GM19452 (cell line): Measurements from ENCODE around the gene CD8A.

Source experiments
- ATAC-seq: cut with Tn5 transposase; IDR thresholded peaks from one replicate; pipeline ENCODE4 v1.9.1; 2021; ENCODE audit not compliant: unreplicated experiment

The CD8A gene

GRCh38 chr2:86809481-86810121, 18.9 kb upstream of the CD8A start:
- ATAC-seq, result no peak

- peak; percentile 92 for ATAC-seq
These were observed 17.8 kb upstream of the CD8A start for GRCh38 chr2:86808315-86809161.

DNA sequence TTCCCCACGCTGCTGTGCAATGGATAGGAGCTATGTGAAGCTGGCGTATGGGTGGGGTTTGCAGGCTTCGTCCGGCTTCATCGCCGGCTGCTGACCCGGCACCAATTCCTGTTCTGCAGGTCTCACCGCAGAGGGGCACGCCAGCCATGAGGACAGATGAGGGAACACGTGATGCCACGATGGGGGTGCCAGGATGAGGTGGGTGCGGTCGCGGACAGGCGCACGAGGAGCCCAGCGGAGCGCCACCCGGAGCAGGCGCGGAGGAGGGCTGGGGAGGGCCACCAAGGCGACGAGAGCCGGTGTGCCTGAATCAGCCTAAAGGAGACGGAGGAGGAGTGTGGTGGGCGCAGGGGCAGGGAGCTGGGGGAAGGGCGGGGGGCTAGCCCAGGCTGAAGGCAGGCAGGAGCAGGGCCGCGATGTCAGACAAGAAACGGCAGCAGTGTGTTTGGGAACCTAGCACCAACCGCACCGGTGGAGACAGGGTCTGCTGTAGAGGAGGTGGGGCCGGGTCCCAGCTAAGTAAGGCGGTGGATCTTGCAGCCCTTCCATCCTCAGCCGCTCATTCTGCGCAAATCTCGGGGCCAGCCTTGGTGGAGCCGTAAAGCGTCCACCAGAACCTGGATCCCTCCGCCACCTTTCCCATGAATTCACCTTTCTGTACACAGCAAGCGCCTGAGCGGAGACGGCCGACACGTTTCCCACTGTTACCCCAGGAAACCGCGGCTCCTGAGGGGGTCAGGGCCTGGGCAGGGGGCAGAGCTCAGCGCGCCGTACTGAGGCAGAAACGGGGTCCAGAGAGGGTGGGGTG, 17.0 kb upstream of the CD8A start:
- ATAC-seq, result no peak

- ATAC-seq, result no peak
These were observed 16.4 kb upstream of the CD8A start for GRCh38 chr2:86807133-86807467.

- ATAC-seq, result no peak
These were observed 15.5 kb upstream of the CD8A start for GRCh38 chr2:86806059-86806857.

DNA sequence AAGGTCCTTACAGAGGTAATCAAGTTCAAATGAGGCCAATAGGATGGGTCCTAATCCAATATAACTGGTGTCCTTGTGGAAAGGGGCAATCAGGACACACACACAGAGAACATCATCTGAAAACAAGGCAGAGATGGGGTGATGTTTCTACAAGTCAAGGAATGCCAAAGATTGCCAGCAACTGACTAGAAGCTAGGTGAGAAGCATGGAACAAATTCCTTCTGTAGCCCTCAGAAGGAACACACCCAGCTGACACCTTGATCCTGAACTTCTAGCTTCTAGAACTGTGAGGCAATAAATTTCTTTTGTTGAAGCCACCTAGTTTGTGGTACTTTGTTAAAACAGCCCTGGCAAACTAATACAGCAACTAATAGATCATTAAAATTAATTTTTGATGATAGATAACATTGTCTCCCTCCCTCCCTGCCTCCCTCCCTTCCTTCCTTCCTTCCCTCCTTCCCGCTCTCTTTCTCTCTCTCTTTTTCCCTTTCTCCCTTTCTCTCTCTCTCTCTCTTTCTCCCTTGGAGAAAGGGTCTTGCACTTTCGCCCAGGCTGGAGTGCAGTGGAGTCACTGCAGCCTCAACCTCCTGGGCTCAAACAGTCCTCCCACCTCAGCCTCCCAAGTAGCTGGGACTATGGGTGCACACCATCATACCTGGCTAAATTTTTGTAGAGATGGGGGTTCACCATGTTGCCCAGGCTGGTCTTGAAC, 10.3 kb upstream of the CD8A start:
- ATAC-seq, result no peak

DNA sequence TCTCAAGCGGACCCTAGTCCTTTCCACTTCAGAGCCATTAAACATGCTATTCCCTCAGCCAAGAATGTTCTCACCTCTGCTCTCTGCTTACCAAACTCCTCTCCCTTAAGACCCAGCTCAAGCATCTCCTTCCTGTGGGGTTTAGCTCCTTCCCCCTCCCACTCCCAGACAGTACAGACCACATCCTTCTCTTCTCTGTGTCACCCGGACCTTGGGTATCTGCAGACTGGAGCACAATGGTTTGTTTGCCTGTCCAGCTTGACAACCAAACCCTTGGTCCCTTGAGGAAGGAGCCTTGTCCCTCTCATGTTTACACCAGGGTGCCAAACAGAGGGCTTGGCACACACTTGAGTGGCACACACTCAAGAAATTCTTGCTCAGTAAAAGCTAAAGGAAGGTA, 4.1 kb upstream of the CD8A start:
- no peak for ATAC-seq

DNA sequence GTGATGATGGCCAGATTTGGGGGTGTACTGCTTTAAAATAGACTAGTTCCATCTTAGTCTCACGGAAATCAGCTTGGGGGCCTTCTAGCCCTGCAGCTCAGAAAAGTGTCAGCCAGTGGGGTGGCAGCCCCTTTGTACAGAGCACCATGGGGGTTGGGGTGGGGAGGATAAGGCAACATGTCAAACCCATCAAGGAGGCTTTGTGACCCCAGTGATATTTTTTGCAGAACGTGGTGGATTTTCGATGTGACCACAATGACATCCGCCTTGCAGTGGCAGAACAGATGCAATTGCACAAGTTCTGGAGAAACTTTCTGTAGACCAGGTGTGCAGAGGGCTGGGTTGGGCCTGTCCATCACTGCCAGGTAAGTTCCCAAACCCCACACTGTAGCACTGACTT, 3.0 kb upstream of the CD8A start:
- no peak for ATAC-seq

DNA sequence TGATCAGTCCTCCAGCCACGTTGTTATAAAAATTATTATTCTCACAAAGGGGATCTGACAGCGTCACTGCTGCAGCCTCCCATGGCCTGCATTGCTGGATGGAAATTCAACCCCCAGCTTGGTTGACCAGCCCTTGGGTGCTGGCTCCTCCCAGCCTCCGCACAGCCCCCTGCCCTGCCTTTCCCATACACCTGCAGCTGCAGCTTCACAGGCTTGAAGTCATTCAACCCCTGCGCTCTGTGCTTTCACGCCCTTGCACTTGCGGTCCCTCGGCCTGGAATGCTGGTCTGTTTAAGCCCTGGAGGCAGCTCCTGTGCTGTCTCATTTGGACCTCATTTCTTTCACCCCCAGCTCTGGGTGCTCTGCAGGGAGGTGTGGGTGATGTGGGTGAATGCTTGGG, 860 bp upstream of the CD8A start:
- no peak for ATAC-seq

DNA sequence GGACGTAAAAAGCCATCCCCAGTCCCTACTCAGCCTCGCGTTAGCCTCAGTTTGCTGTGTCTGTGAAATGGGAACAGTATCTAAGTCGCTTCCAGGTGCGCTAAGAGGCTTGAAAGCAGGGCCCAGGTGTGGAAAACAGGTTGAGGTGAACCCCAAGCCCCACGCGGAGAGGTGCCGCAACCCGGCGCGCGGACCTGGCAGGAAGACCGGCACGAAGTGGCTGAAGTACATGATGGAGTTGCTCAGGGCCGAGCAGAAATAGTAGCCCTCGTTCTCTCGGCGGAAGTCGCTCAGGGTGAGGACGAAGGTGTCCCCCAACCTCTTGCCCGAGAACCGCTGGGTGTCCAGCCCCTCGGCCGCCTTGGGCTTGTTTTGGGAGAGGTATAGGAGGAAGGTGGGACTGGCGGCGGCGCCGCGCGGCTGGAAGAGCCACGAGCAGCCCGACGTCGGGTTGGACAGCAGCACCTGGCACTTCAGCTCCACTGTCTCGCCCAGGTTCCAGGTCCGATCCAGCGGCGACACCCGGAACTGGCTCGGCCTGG, 508 bp downstream of the CD8A start:
- no peak for ATAC-seq

DNA sequence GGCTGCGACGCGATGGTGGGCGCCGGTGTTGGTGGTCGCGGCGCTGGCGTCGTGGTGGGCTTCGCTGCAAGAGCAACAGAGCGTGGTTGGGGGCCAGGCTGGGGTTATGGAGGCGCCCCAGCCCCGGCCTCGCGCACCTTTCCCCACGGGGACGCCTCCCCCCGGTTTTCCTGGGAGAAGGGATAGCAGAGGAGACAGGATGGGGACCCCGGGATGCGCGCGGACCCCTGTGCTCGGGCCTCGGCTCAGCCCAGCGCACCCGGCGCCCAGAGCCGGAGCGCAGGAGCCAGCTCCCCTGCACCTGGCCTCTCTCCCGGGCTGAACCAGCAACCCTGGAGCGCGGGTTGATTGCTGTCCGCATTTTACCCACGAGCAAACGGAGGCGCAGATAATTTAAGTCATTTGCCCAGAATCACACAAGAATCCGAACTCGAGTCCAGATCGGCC, 1.0 kb downstream of the CD8A start:
- ATAC-seq, result no peak

GRCh38 chr2:86788881-86789686, 1.6 kb downstream of the CD8A start:
- ATAC-seq, result no peak

DNA sequence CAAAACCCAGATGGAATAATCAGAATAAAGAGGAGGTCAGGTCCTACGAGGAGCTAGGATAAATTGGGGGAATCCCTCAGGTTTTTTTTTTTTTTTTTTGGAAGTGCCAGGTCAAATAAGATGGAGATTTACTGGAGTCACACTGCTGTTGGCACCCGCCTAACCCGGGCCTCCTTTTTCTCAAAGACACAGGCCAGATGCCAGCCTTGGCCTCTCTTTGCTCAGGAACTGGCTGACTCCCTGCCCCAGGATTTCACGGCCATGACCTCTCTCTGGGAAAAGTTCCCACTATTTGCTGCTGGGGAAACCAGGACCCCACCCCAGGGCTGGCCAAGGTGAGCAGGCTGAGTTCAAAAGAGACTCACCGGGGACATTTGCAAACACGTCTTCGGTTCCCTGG, 2.5 kb downstream of the CD8A start:
- ATAC-seq, result no peak

GRCh38 chr2:86787736-86788135, 3.0 kb downstream of the CD8A start:
- no peak for ATAC-seq

- no peak for ATAC-seq
These were observed 4.6 kb downstream of the CD8A start for GRCh38 chr2:86786001-86786536.

DNA sequence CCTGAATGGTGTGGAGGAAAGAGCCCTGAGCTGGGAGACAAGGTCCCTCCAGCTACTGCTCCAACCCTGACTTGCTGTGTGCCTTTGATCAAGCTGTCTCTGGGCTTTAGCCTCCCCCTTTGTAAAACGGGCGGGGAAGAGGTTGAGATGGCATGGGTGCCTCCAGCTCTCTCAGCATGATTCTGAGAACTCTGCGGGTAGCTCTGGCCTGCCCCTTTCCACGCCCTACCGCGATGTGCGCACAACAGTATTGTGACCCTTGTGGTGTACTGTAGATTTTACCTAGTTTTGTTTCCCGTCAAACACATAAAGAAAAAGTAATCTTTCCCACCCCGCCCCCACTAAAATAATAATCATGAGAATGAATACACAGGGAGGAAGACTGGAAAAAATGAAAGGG, 5.3 kb downstream of the CD8A start:
- ATAC-seq, result no peak

- ATAC-seq, result peak; percentile 94
These were observed 6.9 kb downstream of the CD8A start for GRCh38 chr2:86783615-86784339.

GRCh38 chr2:86782748-86783147, 8.0 kb downstream of the CD8A start:
- ATAC-seq, result no peak
